CD4-positive, alpha-beta T cell treated with Interleukin-4 for 4 hours (primary cell): ENCODE results near the gene CRBN.

Experiments used
- DNase-seq: peaks from one replicate; pipeline ENCODE4 v3.0.0-alpha.2; 2020

CRBN gene

GRCh38 chr3:3165650-3166049, 13.8 kb downstream of the CRBN start:
- DNase-seq, result no peak

DNA sequence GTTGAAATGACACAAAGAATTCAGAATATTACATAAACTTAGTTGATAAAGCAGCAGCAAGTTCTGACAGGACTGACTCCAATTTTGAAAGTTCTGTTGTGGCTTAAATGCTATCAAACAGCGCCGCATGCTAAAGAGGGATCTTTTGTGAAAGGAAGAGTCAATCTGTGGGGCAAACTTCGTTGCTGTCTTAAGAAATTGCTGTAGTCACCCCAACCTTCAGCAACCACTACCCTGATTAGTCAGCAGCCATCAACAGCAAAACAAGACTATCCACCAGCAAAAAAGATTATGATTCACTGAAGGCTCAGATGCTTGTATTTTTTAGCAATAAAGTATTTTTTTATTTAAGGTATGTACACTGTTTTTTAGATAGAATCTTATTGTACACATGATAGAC, 14.2 kb downstream of the CRBN start:
- peak; percentile 32 for DNase-seq

GRCh38 chr3:3160826-3161225, 18.7 kb downstream of the CRBN start:
- DNase-seq, result no peak

- DNase-seq, result no peak
Observed at GRCh38 chr3:3157484-3157883, 22.0 kb downstream of the CRBN start.

DNA sequence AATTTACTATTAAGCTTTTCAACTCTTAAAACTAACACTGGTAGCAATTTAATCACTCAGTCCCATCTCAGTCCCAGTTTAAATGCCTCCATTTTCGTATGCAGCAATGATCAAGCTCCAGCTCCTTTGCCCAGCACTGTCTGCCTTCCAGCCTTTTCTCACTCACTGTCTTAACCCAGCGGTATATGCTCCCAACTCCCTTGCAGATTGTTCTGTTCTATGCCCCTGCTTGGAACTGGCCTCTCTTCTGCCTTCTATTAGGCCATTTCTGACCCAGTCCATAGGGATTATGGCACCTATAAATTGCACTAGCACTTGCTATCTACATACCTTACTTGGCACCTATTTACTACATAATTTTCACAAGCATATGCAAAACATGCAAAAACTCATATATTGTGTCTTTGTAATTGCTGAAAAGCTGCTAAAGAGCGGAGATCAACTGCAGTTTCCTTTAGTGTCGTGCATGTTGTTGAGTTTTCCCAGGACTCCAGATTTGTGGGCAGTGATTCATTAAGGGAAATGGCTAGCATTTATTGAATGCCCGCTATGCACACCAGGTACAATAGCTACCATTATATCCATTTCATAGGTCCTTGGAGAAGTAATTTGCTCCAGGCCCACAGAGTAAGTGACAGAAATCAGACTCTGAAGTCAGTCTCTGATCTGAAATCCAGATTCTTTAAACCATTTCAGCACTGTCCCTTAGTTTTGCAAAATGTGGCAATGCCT, 24.4 kb downstream of the CRBN start:
- no peak for DNase-seq

- no peak for DNase-seq
Observed at GRCh38 chr3:3151513-3151912, 28.0 kb downstream of the CRBN start.

DNA sequence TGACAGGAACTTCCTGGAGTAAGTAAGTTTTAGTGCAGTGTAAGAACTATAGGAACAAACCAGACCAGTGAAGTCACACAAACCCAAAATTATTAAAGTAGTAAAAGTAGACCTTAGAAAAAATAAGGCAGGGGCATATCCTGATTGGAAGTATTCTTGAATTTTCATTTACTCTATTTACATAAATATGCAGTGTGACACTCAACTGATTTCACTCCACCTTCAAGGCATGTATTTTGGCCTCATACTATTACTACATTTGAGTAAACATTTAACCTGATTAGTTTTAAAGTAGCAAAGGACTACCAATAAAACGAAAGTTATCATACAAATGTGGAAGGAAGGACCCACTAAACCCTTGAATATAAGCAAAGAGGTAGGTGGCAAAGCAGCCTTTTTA, 29.9 kb downstream of the CRBN start:
- DNase-seq, result no peak

- DNase-seq, result no peak
Observed at GRCh38 chr3:3145831-3146230, 33.7 kb downstream of the CRBN start.

DNA sequence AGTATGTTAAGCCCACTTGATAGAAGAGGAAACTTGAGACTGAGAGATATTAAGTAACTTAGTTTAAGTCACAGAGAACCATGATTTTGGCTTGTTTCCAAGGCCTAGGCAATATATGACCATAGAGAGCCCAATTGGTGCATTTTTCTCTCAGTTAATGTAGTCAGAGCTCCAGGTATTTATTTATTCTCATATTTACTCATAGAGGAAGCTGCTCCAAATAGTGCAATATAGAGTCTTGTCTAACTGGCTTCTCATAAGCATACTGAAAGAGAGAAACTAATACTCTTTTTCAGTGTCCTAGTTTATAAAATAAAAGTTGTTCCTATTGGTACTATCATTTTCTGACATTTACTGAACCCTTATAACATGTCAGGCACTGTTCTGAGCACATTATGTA, 37.6 kb downstream of the CRBN start:
- DNase-seq, result no peak

GRCh38 chr3:3137526-3137925, 42.0 kb downstream of the CRBN start:
- no peak for DNase-seq

GRCh38 chr3:3134750-3135448, 44.6 kb downstream of the CRBN start:
- DNase-seq, result peak; percentile 37

- no peak for DNase-seq
Observed at GRCh38 chr3:3133500-3133899, 46.0 kb downstream of the CRBN start.

DNA sequence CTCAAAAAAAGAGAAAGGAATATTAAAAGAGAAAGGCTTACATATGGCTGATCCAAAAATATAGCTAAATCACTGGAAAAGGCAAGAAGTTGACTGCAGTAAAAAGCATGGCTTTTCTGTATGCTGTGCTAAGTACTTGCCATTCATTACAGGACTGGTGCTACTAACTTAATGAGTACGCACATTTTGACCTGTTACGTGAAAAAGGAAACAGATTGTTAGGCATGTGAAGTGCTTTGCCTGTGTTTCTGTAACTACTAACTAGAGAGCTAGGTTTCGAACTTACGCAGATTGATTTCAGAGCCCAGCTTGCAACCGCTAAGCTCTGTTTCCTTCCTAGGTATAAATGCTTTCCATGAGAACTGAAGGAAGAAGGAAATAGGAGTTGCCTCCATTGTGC, 49.9 kb downstream of the CRBN start:
- no peak for DNase-seq

GRCh38 chr3:3127432-3128010, 52.0 kb downstream of the CRBN start:
- DNase-seq, result peak; percentile 46

GRCh38 chr3:3126477-3127431, 52.7 kb downstream of the CRBN start, which contains the start of gene TRNT1:
TSS of gene TRNT1 (plus strand) at chr3:3126940. CDS start at chr3:3129041, 2,101 bp downstream.
- DNase-seq, result peak; percentile 93

DNA sequence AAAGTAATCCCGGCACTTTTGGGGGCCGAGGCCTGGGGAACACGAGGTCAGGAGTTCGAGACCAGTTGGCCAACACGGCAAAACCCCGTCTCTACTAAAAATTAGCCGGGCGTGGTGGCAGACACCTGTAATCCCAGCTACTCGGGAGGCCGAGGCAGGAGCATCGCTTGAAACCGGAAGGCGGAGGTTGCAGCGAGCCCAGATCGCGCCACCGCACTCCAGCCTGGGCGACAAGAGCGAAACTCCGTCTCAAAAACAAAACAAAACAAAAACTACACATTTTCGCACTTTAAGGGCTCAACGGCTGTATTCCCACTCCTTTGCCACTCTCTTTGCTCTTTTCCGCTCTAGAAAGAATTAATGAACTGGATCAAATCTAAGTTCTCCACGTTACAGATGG, 53.5 kb downstream of the CRBN start:
- no peak for DNase-seq

- DNase-seq, result peak; percentile 30
Observed at GRCh38 chr3:3119393-3119851, 60.1 kb downstream of the CRBN start.

- DNase-seq, result no peak
Observed at GRCh38 chr3:3117651-3118050, 61.8 kb downstream of the CRBN start.

GRCh38 chr3:3113042-3113709, 66.3 kb downstream of the CRBN start:
- DNase-seq, result no peak

- DNase-seq, result no peak
Observed at GRCh38 chr3:3110749-3111361, 68.6 kb downstream of the CRBN start.

DNA sequence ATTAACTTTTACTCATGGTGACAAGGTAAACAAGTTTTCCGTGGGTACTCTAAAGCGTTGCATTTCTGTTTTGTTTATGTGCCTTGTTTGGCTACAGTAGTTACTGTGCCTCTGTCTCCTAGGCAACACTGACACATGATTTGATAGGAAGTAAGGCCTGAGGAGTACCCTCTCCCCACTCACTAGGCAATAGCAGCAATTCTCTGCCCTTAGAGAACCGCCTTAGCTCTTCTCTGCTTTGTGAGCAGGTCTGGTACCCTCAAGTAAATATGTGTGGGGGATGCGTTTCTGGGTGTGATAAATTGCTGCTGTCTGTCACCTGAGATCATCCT, 69.2 kb downstream of the CRBN start, which contains the start of gene IL5RA:
IL5RA (minus strand) TSS at position 76 of the 332 bp plus-strand sequence. CDS start 5,390 bp downstream, outside the sequence.
- peak; percentile 86 for DNase-seq
